Natural killer cell (primary cell): ENCODE results near the gene SOCS2. TPM values are rescaled to one million over a fixed set of nuclear protein-coding genes. Genes with fewer than 3 reads are reported as not detected.
"Not testable (repeated sequence)": the region's sequence is repeated elsewhere in the genome, so short reads cannot be mapped to it uniquely, and the experiment has no call there.

ENCODE experiments used
- ATAC-seq, 3 donors: fragments of 150-1000 bp in 2 of 3; fragments of 200-7000 bp in 1 of 3; cut with Tn5 transposase; 1 replicate in 1 of 3; 2 replicates in 2 of 3; pipeline ENCODE4 v1.10.0; 2021; ENCODE audit warnings: mild to moderate bottlenecking in 2 of 3, moderate library complexity in 2 of 3
- DNase-seq, 2 donors: peaks; one replicate each; pipeline versions ENCODE4 v3.0.0 to v3.0.0-alpha.2; 2013 to 2021; ENCODE audit warnings: mixed read lengths in 1 of 2
- H3K27ac ChIP-seq: one replicate; pipeline ENCODE4 v1.5.1; 2013; ENCODE audit warnings: mild to moderate bottlenecking, low read length
- H3K27me3 ChIP-seq: one replicate; pipeline ENCODE4 v1.6.1; 2013; ENCODE audit warnings: low read length; ENCODE audit not compliant: control insufficient read depth, insufficient read depth
- H3K36me3 ChIP-seq: one replicate; pipeline ENCODE4 v1.6.1; 2013; ENCODE audit warnings: low read length; ENCODE audit not compliant: control insufficient read depth, insufficient read depth
- H3K4me1 ChIP-seq: one replicate; pipeline ENCODE4 v1.6.1; 2013; ENCODE audit warnings: low read length; ENCODE audit not compliant: control insufficient read depth, insufficient read depth
- H3K4me3 ChIP-seq: one replicate; pipeline ENCODE4 v1.5.1; 2013; ENCODE audit warnings: low read length
- H3K9me3 ChIP-seq: one replicate; pipeline ENCODE4 v1.6.1; 2013; ENCODE audit warnings: low read length; ENCODE audit not compliant: control insufficient read depth, insufficient read depth
- H3K27ac Mint-ChIP-seq, 2 donors: one replicate each; pipeline ENCODE4 v1.8.0; 2022; ENCODE audit warnings: mild to moderate bottlenecking in 2 of 2, mixed read lengths in 2 of 2, moderate library complexity in 1 of 2
- H3K27me3 Mint-ChIP-seq, 2 donors: one replicate each; pipeline ENCODE4 v1.8.0; 2022; ENCODE audit warnings: low read depth in 2 of 2, mixed read lengths in 2 of 2
- H3K36me3 Mint-ChIP-seq: one replicate; pipeline ENCODE4 v1.8.0; 2022; ENCODE audit warnings: mixed read lengths
- H3K4me1 Mint-ChIP-seq, 2 donors: one replicate each; pipeline ENCODE4 v1.8.0; 2022; ENCODE audit warnings: mixed read lengths in 2 of 2
- H3K4me3 Mint-ChIP-seq: one replicate; pipeline ENCODE4 v1.8.0; 2022; ENCODE audit warnings: mild to moderate bottlenecking, moderate library complexity, mixed read lengths
- H3K9me3 Mint-ChIP-seq, 2 donors: one replicate each; pipeline ENCODE4 v1.8.0; 2022; ENCODE audit warnings: mixed read lengths in 2 of 2
- CTCF ChIP-seq: fragments of 200-600 bp; IDR thresholded peaks from one replicate; pipeline ENCODE4 v1.8.0; 2022; ENCODE audit warnings: antibody characterized with exemption
- WGBS: methylation state at CpG from one replicate; pipeline ENCODE4 v1.1.7; 2013; ENCODE audit warnings: missing lambda C conversion rate; ENCODE audit not compliant: insufficient coverage; 5-methylcytosine and 5-hydroxymethylcytosine counted together
- intact Hi-C: fragments of 100-400 bp; cut with micrococcal nuclease; formaldehyde crosslinking; loops from one replicate; pipeline ENCODE4 v1.14.2; 2022
- total RNA-seq, 4 donors: library from RNA; stranded (reverse); fragments of 120-200 nt in 1 of 4; gene quantifications; one replicate each; pipeline versions ENCODE4 v1.2.3 to v1.2.4, GENCODE V29; 2013 to 2022

SOCS2 gene
- total RNA-seq, 3 donors from 2014 or later (not counting 1 experiment from before 2014, with no cell fraction given) = 13.9 to 110 (median 26.7) TPM

- no peaks in the 10 kb centered on the region for H3K27me3 ChIP-seq
- Mint-ChIP-seq H3K9me3 (peaks cover 0 to 2% of the 10 kb centered on the region in 2 donors), H3K27me3 (no peaks in the 10 kb centered on the region), H3K27ac (no peak overlapping the region), H3K36me3 (no peaks in the 10 kb centered on the region), H3K4me1 (no peaks in the 10 kb centered on the region), H3K4me3 (no peak overlapping the region)
- no peaks in the 10 kb centered on the region for H3K36me3 ChIP-seq
- H3K4me1 ChIP-seq = no peaks in the 10 kb centered on the region
- no peaks in the 10 kb centered on the region for H3K9me3 ChIP-seq
- 60% methylated on average over 2 of the region's 2 CpGs for WGBS
- intact Hi-C loops = no loop called here
- H3K4me3 ChIP-seq = no peak overlapping the region
- TF ChIP-seq CTCF = no peak
- H3K27ac ChIP-seq = no peak overlapping the region
- DNase-seq (no peak), ATAC-seq (no peak)
Observed at GRCh38 chr12:93624595-93625294, 52.3 kb downstream of the SOCS2 start.

DNA sequence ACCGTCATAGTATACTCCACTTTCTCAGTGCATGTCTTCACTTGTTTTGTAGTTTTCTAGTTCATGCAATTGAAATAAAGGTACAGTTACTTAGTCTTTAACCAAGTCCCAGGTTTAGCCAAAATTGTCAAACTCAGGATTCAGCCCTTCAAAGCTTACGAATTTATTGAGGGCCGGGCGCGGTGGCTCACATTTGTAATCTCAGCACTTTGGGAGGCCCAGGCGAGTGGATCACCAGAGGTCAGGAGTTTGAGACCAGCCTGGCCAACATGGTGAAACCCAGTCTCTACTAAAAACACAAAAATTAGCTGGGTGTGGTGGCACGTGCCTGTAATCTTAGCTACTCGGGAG lies 52.8 kb downstream of the SOCS2 start:
- H3K36me3 ChIP-seq, H3K4me1 ChIP-seq, H3K9me3 ChIP-seq, H3K4me3 Mint-ChIP-seq, ATAC-seq, H3K27me3 Mint-ChIP-seq, H3K27ac Mint-ChIP-seq, H3K36me3 Mint-ChIP-seq, H3K27me3 ChIP-seq, H3K4me1 Mint-ChIP-seq, intact Hi-C loops, DNase-seq, H3K27ac ChIP-seq, H3K9me3 Mint-ChIP-seq, H3K4me3 ChIP-seq: not testable (repeated sequence)
- WGBS = 92% methylated on average over 6 of the region's 8 CpGs

DNA sequence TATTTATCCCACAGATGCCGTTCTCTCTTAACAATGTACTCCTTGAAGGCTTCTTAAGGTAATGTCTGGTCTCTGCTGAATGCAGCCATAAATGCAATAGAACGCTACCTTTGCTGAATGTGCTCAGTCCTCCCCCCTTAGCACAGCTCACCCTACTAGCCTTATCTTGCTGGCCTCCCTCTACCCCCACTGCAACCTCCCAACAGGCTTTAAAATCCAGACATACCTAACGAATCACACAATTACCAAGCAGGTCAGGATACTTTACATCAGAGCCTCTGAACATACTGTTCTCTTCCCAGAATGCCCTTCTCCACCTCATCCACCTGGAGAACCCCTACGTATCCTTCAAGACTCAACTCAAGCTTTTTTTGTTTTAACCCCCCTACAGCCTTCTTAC lies 53.7 kb downstream of the SOCS2 start:
- TF ChIP-seq CTCF = no peak
- H3K27me3 Mint-ChIP-seq = no peaks in the 10 kb centered on the region
- Histone ChIP-seq H3K4me3 (no peak overlapping the region), H3K27ac (no peak overlapping the region), H3K27me3 (no peaks in the 10 kb centered on the region), H3K4me1 (no peaks in the 10 kb centered on the region), H3K36me3 (no peaks in the 10 kb centered on the region), H3K9me3 (no peaks in the 10 kb centered on the region)
- H3K9me3 Mint-ChIP-seq = peaks cover 0 to 2% of the 10 kb centered on the region in 2 donors
- DNase-seq (no peak), ATAC-seq (no peak)
- no peak overlapping the region for H3K4me3 Mint-ChIP-seq
- H3K4me1 Mint-ChIP-seq = no peaks in the 10 kb centered on the region
- no peaks in the 10 kb centered on the region for H3K36me3 Mint-ChIP-seq
- no peak overlapping the region for H3K27ac Mint-ChIP-seq
- WGBS = 88% methylated on average over 4 of the region's 4 CpGs
- intact Hi-C loops = no loop called here

Other genes with a start within 250 kb of the SOCS2 start
- 10 to 100 TPM; 51.6 to 61.5 (median 52.2) TPM for gene NUDT4, start 194.8 kb upstream of the SOCS2 start, total RNA-seq
- gene UBE2N, start 130.7 kb upstream of the SOCS2 start, total RNA-seq = 10 to 100 TPM; 72.3 to 79.7 (median 72.9) TPM
- gene MRPL42, start 105.2 kb upstream of the SOCS2 start, total RNA-seq = 10 to 100 TPM; 36.4 to 42.7 (median 37.1) TPM
- gene CRADD, start 104.7 kb downstream of the SOCS2 start, total RNA-seq = 10 to 100 TPM; 19.1 to 27.5 (median 26.4) TPM